GM21515 (cell line): Measurements from ENCODE around the gene CCL11.
"Not testable (repeated sequence)": the region's sequence is repeated elsewhere in the genome, so short reads cannot be mapped to it uniquely, and the experiment has no call there.

ENCODE experiments used
- ATAC-seq: cut with Tn5 transposase; IDR thresholded peaks from one replicate; pipeline ENCODE4 v1.9.1; 2021; ENCODE audit not compliant: unreplicated experiment

The CCL11 gene

GRCh38 chr17:34306466-34306865 is 20.9 kb downstream of the CCL11 start:
- no peak for ATAC-seq

DNA sequence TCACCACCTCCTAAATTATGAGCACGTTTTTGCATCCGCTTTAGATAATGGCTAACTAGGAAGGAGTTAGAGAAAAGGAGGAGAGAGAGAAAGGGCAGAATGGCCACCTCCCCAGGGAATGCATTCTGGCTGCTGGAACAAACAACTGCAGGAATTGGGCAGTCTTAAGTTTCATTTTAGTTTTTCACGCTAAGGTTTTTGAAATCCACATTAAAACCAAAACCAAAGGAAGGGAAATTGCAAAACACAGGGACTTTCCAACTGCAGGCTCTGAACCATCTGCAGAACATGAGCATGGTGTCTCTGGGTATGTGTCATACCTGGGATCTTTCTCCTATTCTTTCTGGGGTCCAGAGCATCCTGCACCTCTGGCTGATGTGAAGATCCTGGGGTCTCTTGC is 21.6 kb downstream of the CCL11 start:
- no peak for ATAC-seq

DNA sequence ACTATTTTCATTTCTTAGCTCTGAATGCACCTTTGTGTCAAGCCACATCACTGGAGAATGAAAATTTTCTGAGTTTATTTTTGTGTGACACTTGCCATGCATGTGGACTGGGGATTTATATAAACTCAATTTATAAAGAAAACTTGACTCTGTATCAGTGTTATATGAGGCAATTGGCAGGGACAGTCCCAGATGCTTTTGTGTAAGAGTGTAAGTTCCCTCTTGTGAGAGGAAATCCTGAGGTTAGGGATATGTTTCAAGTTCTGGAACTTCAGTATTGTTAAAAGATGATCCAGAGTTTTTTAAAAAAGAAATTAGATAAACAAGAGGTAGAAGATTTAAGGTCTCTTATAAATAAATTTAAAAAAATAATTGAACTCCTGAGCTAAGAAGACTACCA is 22.8 kb downstream of the CCL11 start:
- ATAC-seq = no peak

- no peak for ATAC-seq
Observed at GRCh38 chr17:34311291-34311690, 25.7 kb downstream of the CCL11 start.

DNA sequence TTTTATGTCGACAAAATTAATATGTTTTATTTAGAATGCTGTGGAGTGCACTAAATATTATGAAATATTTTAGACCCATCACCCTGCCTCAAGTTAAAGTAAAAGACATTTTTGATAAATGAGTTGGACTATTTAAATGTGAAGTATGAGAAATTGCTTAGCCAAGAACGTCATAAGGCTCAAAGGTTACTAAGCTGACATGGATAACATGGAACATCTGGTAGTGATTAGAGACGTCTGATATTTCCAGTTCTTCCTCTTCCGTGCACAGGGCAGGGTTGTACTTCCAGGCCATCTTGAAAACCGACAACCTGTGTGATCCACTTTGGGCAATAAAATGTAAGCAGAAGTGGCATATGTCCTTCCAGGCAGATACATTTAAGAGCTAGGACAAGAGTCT is 26.5 kb downstream of the CCL11 start:
- no peak for ATAC-seq

DNA sequence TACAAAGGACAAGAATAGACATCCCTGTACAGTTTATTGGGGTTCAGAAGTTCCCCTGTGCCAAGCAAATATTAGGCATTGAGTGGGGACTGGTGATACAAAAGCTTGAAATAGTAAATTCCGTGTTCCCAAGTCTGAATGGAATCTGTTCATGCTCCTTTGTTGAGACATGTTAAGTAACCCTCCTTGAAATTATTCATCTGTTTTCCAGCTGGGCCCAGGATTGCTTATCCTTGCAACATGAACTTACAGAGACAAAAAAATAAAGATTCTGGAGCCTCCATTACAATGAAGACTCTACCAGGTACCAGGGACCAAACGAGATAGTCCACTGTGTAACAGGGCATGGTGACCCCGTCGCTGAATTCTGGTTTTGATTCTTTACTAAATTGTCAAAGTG is 27.6 kb downstream of the CCL11 start:
- no peak for ATAC-seq

DNA sequence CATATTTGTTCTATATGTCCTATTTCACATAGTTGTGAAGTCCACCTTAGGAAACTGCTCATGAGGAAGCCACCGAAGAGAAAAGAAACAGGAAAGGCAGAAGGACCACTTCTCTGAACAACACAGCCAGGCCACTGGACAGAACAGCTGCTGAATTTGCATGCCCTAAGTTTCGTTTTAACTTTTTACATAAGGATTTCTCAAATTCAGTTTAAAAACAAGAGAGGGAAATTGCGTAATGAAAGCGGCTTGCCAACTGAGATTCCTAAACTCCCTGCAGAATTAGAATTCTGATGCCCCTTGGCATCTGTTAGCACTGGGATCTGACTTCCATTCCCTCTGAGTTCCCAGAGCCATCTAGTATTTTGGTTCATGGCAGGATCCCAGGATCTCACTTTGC is 28.7 kb downstream of the CCL11 start:
- ATAC-seq = no peak

- ATAC-seq = no peak
Observed at GRCh38 chr17:34318474-34318873, 32.9 kb downstream of the CCL11 start.

- no peak for ATAC-seq
Observed at GRCh38 chr17:34319039-34319483, 33.5 kb downstream of the CCL11 start, which contains the start of gene CCL8. Gene CCL8 (plus strand): TSS chr17:34319435. CDS start chr17:34319502, 67 bp downstream.

GRCh38 chr17:34321964-34322363 is 36.4 kb downstream of the CCL11 start:
- ATAC-seq = no peak

- not testable (repeated sequence) for ATAC-seq
Observed at GRCh38 chr17:34327580-34327979, 42.0 kb downstream of the CCL11 start.

DNA sequence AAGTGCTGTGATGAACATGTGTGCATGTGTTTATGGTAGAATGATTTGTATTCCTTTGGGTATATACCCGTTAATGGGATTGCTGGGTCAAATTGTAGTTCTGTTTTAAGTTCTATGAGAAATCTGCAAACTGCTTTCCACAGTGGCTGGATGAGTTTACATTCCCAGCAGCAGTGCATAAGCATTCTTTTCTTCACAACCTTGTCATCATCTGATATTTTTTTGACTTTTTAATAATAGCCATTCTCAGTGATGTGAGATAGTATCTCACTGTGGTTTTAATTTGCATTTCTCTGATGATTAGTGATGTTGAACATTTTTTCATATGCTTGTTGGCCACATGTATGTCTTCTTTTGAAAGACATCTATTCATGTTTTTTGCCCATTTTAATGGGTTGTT is 52.2 kb downstream of the CCL11 start:
- no peak for ATAC-seq
